Epithelial cell of alveolus of lung (primary cell): ENCODE data around the gene SULT1A2. TPM values are rescaled to one million over a fixed set of nuclear protein-coding genes. Genes with fewer than 3 reads are reported as not detected.

Source experiments
- total RNA-seq: library from RNA; depleted of rRNA; stranded (reverse); fragments of >200 nt; gene quantifications from 2 replicates; pipeline ENCODE4 v1.2.1, GENCODE V29; 2015

The SULT1A2 gene
- 0.52 and 0.72 TPM in 2 replicates for total RNA-seq

DNA sequence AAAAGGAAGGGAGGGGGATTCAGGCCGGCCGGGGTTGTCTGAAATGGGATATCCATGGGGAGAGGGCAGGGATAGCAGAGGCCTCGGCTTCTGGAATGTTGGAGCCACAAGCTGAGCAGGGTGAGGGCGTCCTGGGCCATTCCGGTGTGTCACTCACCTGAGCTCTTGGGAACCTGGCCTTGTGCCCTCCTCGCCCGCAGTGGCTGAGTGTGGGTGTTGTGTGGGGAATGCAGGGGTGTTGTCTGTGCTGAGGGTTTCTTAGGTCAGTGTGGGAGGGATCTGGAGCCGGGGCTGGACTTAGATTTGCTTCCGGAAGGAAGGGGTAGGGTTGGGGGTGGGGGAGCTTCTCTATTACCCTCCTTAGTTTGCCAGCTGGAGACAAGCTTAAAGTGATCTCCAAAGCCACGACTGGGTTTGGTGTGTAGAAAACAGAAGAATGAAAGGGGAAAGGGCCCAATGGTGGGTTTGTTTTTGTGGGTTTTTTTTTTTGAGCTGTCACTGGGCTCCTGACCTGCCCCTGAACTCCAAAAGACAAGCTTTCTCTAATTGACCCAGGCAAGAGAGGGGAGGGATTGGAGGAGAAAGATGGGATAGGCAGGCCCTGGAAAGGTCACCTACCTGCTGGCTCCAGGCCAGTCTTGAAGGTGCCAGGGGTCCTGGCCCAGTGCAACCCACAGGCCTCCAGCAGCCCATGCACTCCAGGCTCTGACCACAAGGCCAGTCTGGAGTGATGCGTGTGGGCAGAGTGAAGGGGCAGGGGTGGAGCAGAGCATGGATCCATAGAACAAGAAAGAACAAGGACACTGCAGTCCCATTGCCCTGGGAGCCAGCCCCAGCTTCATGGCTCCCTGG, at the start of gene SULT1A2:
TSS of gene SULT1A2 (minus strand) at position 211 of the 852 bp plus-strand sequence. CDS start 1,120 bp downstream, outside the sequence.

GRCh38 chr16:28637765-28638164, 40.9 kb upstream of the SULT1A2 start, which contains the start of gene NPIPB8:
NPIPB8 (plus strand) TSS chr16:28638065; CDS start chr16:28638361, 296 bp downstream.

DNA sequence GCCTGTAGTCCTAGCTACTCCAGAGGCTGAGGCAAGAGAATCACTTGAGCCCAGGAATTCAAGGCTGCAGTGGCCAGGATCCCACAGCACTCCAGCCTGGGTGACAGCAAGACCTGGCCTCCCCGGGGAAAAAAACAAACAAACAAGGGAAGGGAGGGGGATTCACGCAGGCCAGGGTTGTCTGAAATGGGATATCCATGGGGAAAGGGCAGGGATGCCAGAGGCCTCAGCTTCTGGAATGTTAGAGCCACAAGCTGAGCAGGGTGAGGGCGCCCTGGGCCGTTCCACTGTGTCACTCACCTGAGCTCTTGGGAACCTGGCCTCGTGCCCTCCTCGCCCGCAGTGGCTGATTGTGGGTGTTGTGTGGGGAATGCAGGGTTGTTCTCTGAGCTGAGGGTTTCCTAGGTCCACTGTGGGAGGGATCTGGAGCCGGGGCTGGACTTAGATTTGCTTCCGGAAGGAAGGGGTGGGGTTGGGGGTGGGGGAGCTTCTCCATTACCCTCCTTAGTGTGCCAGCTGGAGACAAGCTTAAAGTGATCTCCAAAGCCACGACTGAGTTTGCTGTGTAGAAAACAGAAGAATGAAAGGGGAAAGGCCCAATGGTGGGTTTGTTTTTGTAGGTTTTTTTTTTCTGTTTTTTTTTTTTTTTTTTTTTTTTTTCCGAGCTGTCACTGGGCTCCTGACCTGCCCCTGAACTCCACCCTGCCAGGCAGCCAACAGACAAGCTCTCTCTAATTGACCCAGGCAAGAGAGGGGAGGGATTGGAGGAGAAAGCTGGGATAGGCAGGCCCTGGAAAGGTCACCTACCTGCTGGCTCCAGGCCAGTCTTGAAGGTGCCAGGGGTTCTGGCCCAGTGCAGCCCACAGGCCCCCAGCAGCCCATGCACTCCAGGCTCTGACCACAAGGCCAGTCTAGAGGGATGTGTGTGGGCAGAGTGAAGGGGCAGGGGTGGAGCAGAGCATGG, 13.1 kb upstream of the SULT1A2 start, which contains the start of gene SULT1A1:
TSS of gene SULT1A1 (minus strand) at position 414 of the 964 bp plus-strand sequence. CDS start 1,189 bp downstream, outside the sequence.

DNA sequence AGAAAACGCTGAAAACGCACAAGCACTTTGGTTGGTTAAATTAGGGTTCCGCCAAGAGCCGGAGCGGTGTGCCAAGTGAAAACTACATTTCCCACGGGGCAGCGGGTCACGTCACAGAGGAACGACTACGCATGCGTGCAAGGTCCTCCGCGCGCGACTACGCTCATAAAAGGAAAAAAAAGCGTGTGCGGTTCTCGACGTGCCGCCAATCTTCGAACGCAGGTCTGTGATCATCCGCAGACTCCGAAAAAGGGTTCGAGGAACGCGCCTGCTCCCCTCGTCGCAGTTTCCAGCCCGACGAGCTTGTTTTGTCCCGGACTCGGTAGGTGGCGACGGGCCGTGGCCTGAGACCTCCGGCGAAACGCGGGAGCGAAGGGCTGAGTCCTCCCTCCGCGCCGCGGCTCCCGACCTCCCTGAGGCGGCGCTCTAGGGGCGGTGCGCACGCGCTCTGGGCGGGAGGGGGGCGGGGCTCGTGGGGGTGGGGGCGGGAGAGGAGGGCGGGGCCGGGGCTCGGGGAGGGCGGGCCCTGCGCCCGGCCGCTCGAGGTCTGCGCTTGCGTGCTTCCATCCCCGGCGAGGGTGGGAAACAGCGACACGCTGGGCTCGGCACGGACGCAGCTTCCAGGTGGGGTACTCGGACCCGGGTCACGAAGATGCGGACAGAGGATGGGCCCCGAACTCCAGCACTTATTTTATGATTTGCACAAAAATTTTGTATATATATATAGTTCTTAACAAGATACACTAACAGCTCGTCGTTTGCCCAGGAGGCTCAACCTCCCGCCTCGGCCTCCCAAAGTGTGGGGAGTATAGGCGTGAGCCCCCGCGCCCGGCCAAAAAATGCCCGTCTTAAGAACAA, 42.8 kb downstream of the SULT1A2 start, which contains the start of gene SGF29:
TSS of gene SGF29 (plus strand) at position 145 of the 858 bp plus-strand sequence. CDS start 27,150 bp downstream, outside the sequence.

Other genes starting within 250 kb of the SULT1A2 start
- gene NPIPB6, start 233.5 kb downstream of the SULT1A2 start, total RNA-seq: not detected in 2 replicates
- 87.5 and 221 TPM in 2 replicates for gene EIF3CL, start 193.2 kb downstream of the SULT1A2 start, total RNA-seq
- gene NPIPB7, start 124.7 kb downstream of the SULT1A2 start, total RNA-seq: not detected in 2 replicates
- gene CLN3, start 105.0 kb downstream of the SULT1A2 start, total RNA-seq: 14.0 and 23.6 TPM in 2 replicates
- gene APOBR, start 102.4 kb downstream of the SULT1A2 start, total RNA-seq: not detected in 2 replicates
- not detected in 2 replicates for gene IL27, start 90.2 kb downstream of the SULT1A2 start, total RNA-seq
- 12.8 and 21.2 TPM in 2 replicates for gene NUPR1, start 58.1 kb downstream of the SULT1A2 start, total RNA-seq
- gene SGF29, start 43.1 kb downstream of the SULT1A2 start, total RNA-seq: 10.7 and 16.4 TPM in 2 replicates
- gene SULT1A1, start 13.0 kb upstream of the SULT1A2 start, total RNA-seq: 0.96 and 3.6 TPM in 2 replicates
- gene NPIPB8, start 41.0 kb upstream of the SULT1A2 start, total RNA-seq: not detected in 2 replicates
- 171 and 244 TPM in 2 replicates for gene EIF3C, start 114.4 kb upstream of the SULT1A2 start, total RNA-seq
- gene NPIPB9, start 154.7 kb upstream of the SULT1A2 start, total RNA-seq: 0.24 TPM in 1 of 2 replicates, not detected in the other
- gene ATXN2L, start 225.9 kb upstream of the SULT1A2 start, total RNA-seq: 79.3 and 130 TPM in 2 replicates
- 157 and 179 TPM in 2 replicates for gene TUFM, start 249.3 kb upstream of the SULT1A2 start, total RNA-seq